ENCODE results near the gene SUPT4H1. TPM values are rescaled to one million over a fixed set of nuclear protein-coding genes. Genes with fewer than 3 reads are reported as not detected.

Gene SUPT4H1
- total RNA-seq, 1 donor from 2014 or later: 82.1 TPM

GRCh38 chr17:58381124-58382035, 29.4 kb upstream of the SUPT4H1 start:
- no peak for TF ChIP-seq CTCF (IDR thresholded peaks at IDR 0.05; ENCODE audit: partially characterized antibody, unreplicated experiment)
- H3K27me3 Mint-ChIP-seq (ENCODE audit: unreplicated experiment): no peaks in the 10 kb centered on the region
- H3K4me1 Mint-ChIP-seq (ENCODE audit: low read depth, unreplicated experiment): peaks cover 5% of the 10 kb centered on the region
- no peak for DNase-seq
- no peak overlapping the region for H3K4me3 Mint-ChIP-seq (ENCODE audit: unreplicated experiment)
- no peaks in the 10 kb centered on the region for H3K9me3 Mint-ChIP-seq (ENCODE audit: unreplicated experiment)
- H3K36me3 Mint-ChIP-seq (ENCODE audit: unreplicated experiment): no peaks in the 10 kb centered on the region
- H3K27ac Mint-ChIP-seq (ENCODE audit: unreplicated experiment): no peak overlapping the region

- H3K9me3 Mint-ChIP-seq (ENCODE audit: unreplicated experiment): no peaks in the 10 kb centered on the region
- no peak overlapping the region for H3K4me3 Mint-ChIP-seq (ENCODE audit: unreplicated experiment)
- H3K4me1 Mint-ChIP-seq (ENCODE audit: low read depth, unreplicated experiment): peaks cover 5% of the 10 kb centered on the region
- TF ChIP-seq CTCF (IDR thresholded peaks at IDR 0.05; ENCODE audit: partially characterized antibody, unreplicated experiment): no peak
- no peaks in the 10 kb centered on the region for H3K36me3 Mint-ChIP-seq (ENCODE audit: unreplicated experiment)
- no peak overlapping the region for H3K27ac Mint-ChIP-seq (ENCODE audit: unreplicated experiment)
- no peaks in the 10 kb centered on the region for H3K27me3 Mint-ChIP-seq (ENCODE audit: unreplicated experiment)
- DNase-seq: no peak
Observed at GRCh38 chr17:58380207-58381123, 28.5 kb upstream of the SUPT4H1 start.

GRCh38 chr17:58379511-58379824, 27.5 kb upstream of the SUPT4H1 start:
- Mint-ChIP-seq H3K36me3 (ENCODE audit: unreplicated experiment) (no peaks in the 10 kb centered on the region), H3K9me3 (ENCODE audit: unreplicated experiment) (no peaks in the 10 kb centered on the region), H3K4me3 (ENCODE audit: unreplicated experiment) (no peak overlapping the region), H3K27ac (ENCODE audit: unreplicated experiment) (no peak overlapping the region), H3K4me1 (ENCODE audit: low read depth, unreplicated experiment) (peaks cover 5% of the 10 kb centered on the region), H3K27me3 (ENCODE audit: unreplicated experiment) (no peaks in the 10 kb centered on the region)
- no peak for TF ChIP-seq CTCF (IDR thresholded peaks at IDR 0.05; ENCODE audit: partially characterized antibody, unreplicated experiment)
- no peak for DNase-seq

- Mint-ChIP-seq H3K36me3 (ENCODE audit: unreplicated experiment) (no peaks in the 10 kb centered on the region), H3K4me1 (ENCODE audit: low read depth, unreplicated experiment) (peaks cover 5% of the 10 kb centered on the region), H3K4me3 (ENCODE audit: unreplicated experiment) (no peak overlapping the region), H3K27ac (ENCODE audit: unreplicated experiment) (no peak overlapping the region), H3K9me3 (ENCODE audit: unreplicated experiment) (no peaks in the 10 kb centered on the region), H3K27me3 (ENCODE audit: unreplicated experiment) (no peaks in the 10 kb centered on the region)
- no peak for DNase-seq
- no peak for TF ChIP-seq CTCF (IDR thresholded peaks at IDR 0.05; ENCODE audit: partially characterized antibody, unreplicated experiment)
Observed at GRCh38 chr17:58378733-58379510, 26.9 kb upstream of the SUPT4H1 start.

Measured in glutamatergic neuron (in vitro differentiated cells).